Right lobe of liver (tissue), 4 donors: ENCODE results near the gene HDGFL2.

ENCODE experiments used
- CTCF ChIP-seq, 4 donors: fragments of 200-600 bp in 3 of 4; fragments of 450-650 bp in 1 of 4; IDR thresholded peaks; one replicate each; pipeline versions ENCODE4 v1.5.1 to v1.8.0; 2016 to 2022; ENCODE audit warnings: antibody characterized with exemption in 4 of 4, mild to moderate bottlenecking in 2 of 4
- POLR2A ChIP-seq: fragments of 450-650 bp; IDR thresholded peaks from one replicate; pipeline ENCODE4 v1.6.1; 2017; ENCODE audit warnings: antibody characterized with exemption, mild to moderate bottlenecking
- donor health status: DM: no; HTN: no; CAD: no.
- donor health status: DM: no; HTN: no; CAD: no.
- donor health status: DM: no; HTN: yes; CAD: no.

GRCh38 chr19:4467835-4468234 is 4.3 kb upstream of the HDGFL2 start:
- TF ChIP-seq CTCF (IDR thresholded peaks at IDR 0.05) (no peak), POLR2A (no peak)
